Fibroblast of skin of right quadriceps (primary cell): ENCODE measurements around the gene PTPRK.
"Not testable (repeated sequence)": the region's sequence is repeated elsewhere in the genome, so short reads cannot be mapped to it uniquely, and the experiment has no call there.

ENCODE experiments used
- DNase-seq: peaks from one replicate; pipeline ENCODE4 v3.0.0-alpha.2; 2013

PTPRK gene

GRCh38 chr6:127939442-127940066 is 580.8 kb downstream of the PTPRK start:
- peak; percentile 22 for DNase-seq

GRCh38 chr6:127938701-127939100 is 581.7 kb downstream of the PTPRK start:
- DNase-seq, result peak; percentile 76

GRCh38 chr6:127937747-127938146 is 582.7 kb downstream of the PTPRK start:
- no peak for DNase-seq

- peak; percentile 17 for DNase-seq
Observed at GRCh38 chr6:127937102-127937501, 583.3 kb downstream of the PTPRK start.

- no peak for DNase-seq
Observed at GRCh38 chr6:127934956-127935355, 585.4 kb downstream of the PTPRK start.

- DNase-seq, result no peak
Observed at GRCh38 chr6:127933852-127934840, 586.3 kb downstream of the PTPRK start.

- DNase-seq, result no peak
Observed at GRCh38 chr6:127933137-127933536, 587.3 kb downstream of the PTPRK start.

GRCh38 chr6:127932708-127933107 is 587.7 kb downstream of the PTPRK start:
- DNase-seq, result no peak

GRCh38 chr6:127926441-127926840 is 594.0 kb downstream of the PTPRK start:
- DNase-seq, result not testable (repeated sequence)

- DNase-seq, result no peak
Observed at GRCh38 chr6:127924440-127924839, 596.0 kb downstream of the PTPRK start.

GRCh38 chr6:127924031-127924430 is 596.4 kb downstream of the PTPRK start:
- DNase-seq, result no peak

GRCh38 chr6:127923135-127923534 is 597.3 kb downstream of the PTPRK start:
- DNase-seq, result no peak

GRCh38 chr6:127921982-127922381 is 598.4 kb downstream of the PTPRK start:
- DNase-seq, result no peak

GRCh38 chr6:127920804-127921203 is 599.6 kb downstream of the PTPRK start:
- no peak for DNase-seq
